ENCODE results near the gene GRIFIN. TPM values are rescaled to one million over a fixed set of nuclear protein-coding genes. Genes with fewer than 3 reads are reported as not detected.
"Not testable (repeated sequence)": the region's sequence is repeated elsewhere in the genome, so short reads cannot be mapped to it uniquely, and the experiment has no call there.

Gene GRIFIN
- total RNA-seq, 1 donor from 2014 or later: not detected

DNA sequence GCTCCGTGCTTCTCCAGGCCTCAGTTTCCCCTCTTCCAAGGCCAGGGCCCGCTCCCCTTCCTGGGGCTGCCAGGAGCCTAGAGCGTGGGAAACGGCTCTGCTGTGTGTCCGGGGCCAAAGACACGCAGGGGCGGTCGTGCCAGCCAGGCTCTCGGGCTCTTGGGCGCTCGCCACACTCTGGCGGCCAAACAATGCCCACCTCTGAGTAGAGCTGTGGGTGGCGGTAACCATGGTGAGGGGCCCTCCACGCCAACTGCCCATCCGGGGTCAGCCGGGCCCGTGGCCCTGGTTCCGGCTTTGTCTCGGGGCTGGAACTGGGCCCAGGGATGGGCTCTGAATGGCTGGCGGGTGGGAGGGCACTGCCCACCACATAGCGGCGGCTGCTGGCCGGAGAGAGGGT is 16.0 kb downstream of the GRIFIN start:
- no peak overlapping the region for H3K4me3 ChIP-seq (ENCODE audit: low read depth, low read length)
- no peaks in the 10 kb centered on the region for H3K36me3 ChIP-seq (ENCODE audit: control insufficient read depth, insufficient read depth, low read length)
- no peak for DNase-seq (ENCODE audit: low read depth)
- H3K27me3 ChIP-seq (ENCODE audit: control insufficient read depth, insufficient read depth, low read length): no peaks in the 10 kb centered on the region
- TF ChIP-seq, protein P1, sequence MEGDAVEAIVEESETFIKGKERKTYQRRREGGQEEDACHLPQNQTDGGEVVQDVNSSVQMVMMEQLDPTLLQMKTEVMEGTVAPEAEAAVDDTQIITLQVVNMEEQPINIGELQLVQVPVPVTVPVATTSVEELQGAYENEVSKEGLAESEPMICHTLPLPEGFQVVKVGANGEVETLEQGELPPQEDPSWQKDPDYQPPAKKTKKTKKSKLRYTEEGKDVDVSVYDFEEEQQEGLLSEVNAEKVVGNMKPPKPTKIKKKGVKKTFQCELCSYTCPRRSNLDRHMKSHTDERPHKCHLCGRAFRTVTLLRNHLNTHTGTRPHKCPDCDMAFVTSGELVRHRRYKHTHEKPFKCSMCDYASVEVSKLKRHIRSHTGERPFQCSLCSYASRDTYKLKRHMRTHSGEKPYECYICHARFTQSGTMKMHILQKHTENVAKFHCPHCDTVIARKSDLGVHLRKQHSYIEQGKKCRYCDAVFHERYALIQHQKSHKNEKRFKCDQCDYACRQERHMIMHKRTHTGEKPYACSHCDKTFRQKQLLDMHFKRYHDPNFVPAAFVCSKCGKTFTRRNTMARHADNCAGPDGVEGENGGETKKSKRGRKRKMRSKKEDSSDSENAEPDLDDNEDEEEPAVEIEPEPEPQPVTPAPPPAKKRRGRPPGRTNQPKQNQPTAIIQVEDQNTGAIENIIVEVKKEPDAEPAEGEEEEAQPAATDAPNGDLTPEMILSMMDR (IDR thresholded peaks at IDR 0.05; ENCODE audit: insufficient read depth, low read length, poor library complexity, severe bottlenecking): no peak

DNA sequence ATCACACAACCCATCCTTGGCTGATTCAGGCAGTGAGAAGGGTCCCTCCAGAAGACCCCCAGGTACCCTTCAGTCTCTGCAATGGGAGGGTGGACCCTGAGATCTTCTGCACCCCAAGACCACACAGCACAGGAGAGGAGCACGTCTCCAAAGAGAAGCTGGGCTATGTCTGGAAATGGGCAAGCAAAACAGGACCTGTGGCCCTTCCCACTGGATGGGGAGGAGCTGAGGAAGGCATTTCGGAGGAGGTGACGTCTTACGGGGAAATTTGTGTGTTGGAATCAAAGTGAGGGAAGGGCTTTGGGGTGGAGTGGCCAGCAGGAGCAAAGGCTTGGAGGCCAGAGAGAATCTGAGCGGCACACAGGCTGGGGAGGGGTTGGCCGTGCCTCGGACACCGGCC is 16.5 kb downstream of the GRIFIN start:
- TF ChIP-seq, protein P1 (IDR thresholded peaks at IDR 0.05; ENCODE audit: insufficient read depth, low read length, poor library complexity, severe bottlenecking): no peak
- DNase-seq (ENCODE audit: low read depth): no peak
- no peak overlapping the region for H3K4me3 ChIP-seq (ENCODE audit: low read depth, low read length)
- no peaks in the 10 kb centered on the region for H3K27me3 ChIP-seq (ENCODE audit: control insufficient read depth, insufficient read depth, low read length)
- no peaks in the 10 kb centered on the region for H3K36me3 ChIP-seq (ENCODE audit: control insufficient read depth, insufficient read depth, low read length)

DNA sequence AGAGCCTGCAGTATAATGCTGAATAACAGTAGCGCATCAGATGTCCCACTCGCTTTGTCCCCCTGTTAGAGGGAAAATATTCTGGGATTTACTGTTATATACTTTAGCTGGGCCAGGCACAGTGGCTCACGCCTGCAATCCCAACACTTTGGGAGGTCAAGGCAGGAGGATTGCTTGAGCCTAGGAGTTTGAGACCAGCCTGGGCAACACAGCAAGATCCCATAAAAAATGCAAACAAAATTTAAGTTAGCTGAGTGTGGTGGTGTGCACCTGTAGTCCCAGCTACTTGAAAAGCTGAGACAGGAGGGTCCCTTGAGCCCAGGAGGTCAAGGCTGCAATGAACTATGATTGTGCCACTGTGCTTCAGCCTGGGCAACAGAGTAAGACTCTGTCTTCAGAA is 22.3 kb downstream of the GRIFIN start:
- not testable (repeated sequence) for DNase-seq (ENCODE audit: low read depth); H3K36me3 ChIP-seq (ENCODE audit: control insufficient read depth, insufficient read depth, low read length); H3K4me3 ChIP-seq (ENCODE audit: low read depth, low read length); H3K27me3 ChIP-seq (ENCODE audit: control insufficient read depth, insufficient read depth, low read length)

DNA sequence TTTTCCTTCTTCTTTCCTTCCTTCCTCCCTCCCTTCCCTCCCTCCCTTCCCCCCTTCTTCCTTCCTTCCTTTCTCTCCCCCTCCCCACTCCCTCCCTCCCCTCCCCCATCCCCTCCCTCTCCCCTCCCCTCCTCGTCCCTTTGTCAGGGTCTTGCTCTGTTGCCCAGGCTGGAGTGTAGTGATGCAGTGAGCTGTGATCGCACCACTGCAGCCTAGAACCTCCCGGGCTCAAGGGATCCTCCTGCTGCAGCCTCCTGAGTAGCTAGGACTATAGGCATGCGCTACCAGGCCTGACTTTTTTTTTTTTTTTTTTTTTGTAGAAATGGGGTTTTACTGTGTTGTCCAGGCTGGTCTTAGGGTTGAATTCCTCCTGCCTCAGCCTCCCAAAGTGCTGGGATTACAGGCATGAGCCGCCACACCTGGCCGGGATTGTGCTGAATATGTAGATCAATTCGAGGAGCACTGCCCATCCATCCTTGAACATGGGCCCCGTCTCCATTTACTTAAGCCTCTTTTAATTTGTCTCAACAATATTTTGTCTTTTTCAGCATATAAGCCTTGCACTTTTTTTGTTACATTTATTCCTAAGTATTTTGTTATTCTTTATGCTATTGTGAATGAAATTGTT is 23.4 kb downstream of the GRIFIN start:
- H3K27me3 ChIP-seq (ENCODE audit: control insufficient read depth, insufficient read depth, low read length): no peaks in the 10 kb centered on the region
- H3K36me3 ChIP-seq (ENCODE audit: control insufficient read depth, insufficient read depth, low read length): no peaks in the 10 kb centered on the region
- no peak overlapping the region for H3K4me3 ChIP-seq (ENCODE audit: low read depth, low read length)
- DNase-seq (ENCODE audit: low read depth): no peak
- TF ChIP-seq, protein P1 (IDR thresholded peaks at IDR 0.05; ENCODE audit: insufficient read depth, low read length, poor library complexity, severe bottlenecking): no peak

DNA sequence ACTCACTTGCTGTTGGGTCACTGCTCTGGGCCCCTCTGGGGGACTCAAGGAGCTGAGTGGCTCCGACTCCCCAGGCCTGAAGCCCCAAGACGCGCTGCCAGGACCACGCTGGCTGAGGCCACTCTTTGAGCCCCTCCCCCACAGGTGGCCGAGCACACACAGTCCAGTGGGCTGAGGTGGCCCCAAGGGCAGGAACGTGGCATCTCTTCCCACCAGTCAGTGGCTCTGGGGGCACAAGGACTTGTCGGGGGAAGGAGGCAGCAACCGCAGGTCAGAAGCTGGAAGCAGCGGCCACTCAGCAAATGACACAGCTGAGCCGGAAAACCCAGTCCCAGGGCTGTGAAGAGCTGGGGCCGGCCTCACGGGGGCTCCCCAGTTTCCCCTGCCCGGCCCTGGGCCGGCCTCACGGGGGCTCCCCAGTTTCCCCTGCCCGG is 24.1 kb downstream of the GRIFIN start:
- TF ChIP-seq, protein P1 (IDR thresholded peaks at IDR 0.05; ENCODE audit: insufficient read depth, low read length, poor library complexity, severe bottlenecking): no peak
- DNase-seq (ENCODE audit: low read depth): no peak
- Histone ChIP-seq H3K36me3 (ENCODE audit: control insufficient read depth, insufficient read depth, low read length) (no peaks in the 10 kb centered on the region), H3K27me3 (ENCODE audit: control insufficient read depth, insufficient read depth, low read length) (no peaks in the 10 kb centered on the region), H3K4me3 (ENCODE audit: low read depth, low read length) (no peak overlapping the region)

DNA sequence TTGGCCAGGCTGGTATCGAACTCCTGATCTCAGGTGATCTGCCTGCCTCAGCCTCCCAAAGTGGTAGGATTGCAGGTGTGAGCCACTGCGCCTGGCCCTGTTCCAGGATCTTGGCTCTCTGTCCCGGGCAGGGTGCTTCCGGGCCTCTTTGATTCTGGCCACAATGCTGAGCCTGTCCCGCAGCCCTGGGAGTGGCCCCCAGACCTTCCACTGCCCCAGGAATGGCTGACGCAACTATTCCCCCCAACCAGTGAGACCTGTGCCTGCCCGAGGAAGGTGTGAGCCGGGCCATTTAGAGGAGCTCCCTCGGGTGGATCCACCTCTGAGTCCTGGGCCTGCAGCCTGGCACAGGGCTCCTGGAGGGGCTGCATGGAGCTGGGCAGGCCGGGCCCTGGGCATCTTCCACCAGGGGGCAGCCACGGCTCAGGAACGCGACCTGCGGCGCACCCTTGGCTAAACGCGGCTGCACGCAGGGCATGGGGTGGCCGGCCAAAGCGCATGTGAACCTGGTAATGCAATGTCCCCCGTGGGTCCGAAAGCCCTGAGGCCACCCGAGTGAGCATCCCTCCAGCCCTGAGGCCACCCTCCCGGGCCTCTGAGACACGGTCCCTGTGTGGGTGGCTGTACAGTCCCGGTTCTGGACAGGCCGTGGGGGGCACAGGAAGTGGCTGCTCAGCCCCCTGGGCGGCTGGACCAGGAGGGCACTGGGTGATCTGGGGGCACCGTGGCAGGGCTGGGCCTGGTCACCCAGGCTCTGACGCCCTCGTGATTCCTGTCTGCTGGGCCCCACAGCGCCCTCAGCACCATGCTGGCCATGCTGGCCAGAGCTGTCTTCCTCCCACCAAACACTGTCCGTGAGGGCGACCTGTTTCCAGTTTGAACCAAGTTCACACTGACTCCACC is 24.8 kb downstream of the GRIFIN start:
- no peak for DNase-seq (ENCODE audit: low read depth)
- Histone ChIP-seq H3K27me3 (ENCODE audit: control insufficient read depth, insufficient read depth, low read length) (no peaks in the 10 kb centered on the region), H3K36me3 (ENCODE audit: control insufficient read depth, insufficient read depth, low read length) (no peaks in the 10 kb centered on the region), H3K4me3 (ENCODE audit: low read depth, low read length) (peak overlapping the region; percentile 0)
- TF ChIP-seq, protein P1 (IDR thresholded peaks at IDR 0.05; ENCODE audit: insufficient read depth, low read length, poor library complexity, severe bottlenecking): peak; percentile 95
